PC-3 (cell line): Measurements from ENCODE around the gene MAGI2.

Experiments
- EZH2 ChIP-seq: fragments of 300-600 bp; sonication (generic); IDR thresholded peaks from one replicate; pipeline ENCODE4 v1.6.1; 2017; ENCODE audit warnings: antibody characterized with exemption, mild to moderate bottlenecking, low read length; ENCODE audit not compliant: unreplicated experiment
- EZH2phosphoT487 ChIP-seq: fragments of 300-600 bp; sonication (generic); IDR thresholded peaks from 2 replicates; pipeline ENCODE4 v1.6.1; 2018; ENCODE audit warnings: mild to moderate bottlenecking, antibody characterized with exemption, low read length, borderline replicate concordance
- TF ChIP-seq, protein P1 (sequence below): fragments of 300-600 bp; sonication (generic); conservative IDR thresholded peaks from 2 replicates; pipeline ENCODE4 v1.5.1; 2017; ENCODE audit warnings: antibody characterized with exemption, low read depth, mild to moderate bottlenecking, low read length

DNA sequence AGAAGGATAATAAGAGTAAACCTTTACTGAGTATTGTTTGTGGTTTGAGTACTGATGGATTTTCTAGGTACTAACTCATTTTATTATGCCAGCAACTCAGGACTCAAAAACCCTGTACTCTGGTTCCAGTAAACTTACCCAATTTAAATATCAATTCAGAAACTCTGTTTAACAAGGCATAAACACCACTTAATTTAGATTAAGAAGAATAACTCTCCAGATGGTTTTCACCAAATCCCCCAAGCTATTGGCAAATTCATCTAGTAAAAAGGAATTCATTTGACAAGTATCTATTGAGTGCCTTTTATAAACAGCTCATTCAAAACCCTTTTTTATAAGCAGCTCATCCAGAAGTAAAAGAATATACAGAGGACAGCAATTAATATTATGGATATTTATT, 1082.5 kb downstream of the MAGI2 start:
- TF ChIP-seq EZH2phosphoT487, result no peak
- TF ChIP-seq, protein P1, sequence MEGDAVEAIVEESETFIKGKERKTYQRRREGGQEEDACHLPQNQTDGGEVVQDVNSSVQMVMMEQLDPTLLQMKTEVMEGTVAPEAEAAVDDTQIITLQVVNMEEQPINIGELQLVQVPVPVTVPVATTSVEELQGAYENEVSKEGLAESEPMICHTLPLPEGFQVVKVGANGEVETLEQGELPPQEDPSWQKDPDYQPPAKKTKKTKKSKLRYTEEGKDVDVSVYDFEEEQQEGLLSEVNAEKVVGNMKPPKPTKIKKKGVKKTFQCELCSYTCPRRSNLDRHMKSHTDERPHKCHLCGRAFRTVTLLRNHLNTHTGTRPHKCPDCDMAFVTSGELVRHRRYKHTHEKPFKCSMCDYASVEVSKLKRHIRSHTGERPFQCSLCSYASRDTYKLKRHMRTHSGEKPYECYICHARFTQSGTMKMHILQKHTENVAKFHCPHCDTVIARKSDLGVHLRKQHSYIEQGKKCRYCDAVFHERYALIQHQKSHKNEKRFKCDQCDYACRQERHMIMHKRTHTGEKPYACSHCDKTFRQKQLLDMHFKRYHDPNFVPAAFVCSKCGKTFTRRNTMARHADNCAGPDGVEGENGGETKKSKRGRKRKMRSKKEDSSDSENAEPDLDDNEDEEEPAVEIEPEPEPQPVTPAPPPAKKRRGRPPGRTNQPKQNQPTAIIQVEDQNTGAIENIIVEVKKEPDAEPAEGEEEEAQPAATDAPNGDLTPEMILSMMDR, result no peak
- no peak for TF ChIP-seq EZH2
